Activated CD8-positive, alpha-beta memory T cell treated with anti-CD3 and anti-CD28 coated beads for 36 hours (primary cell): Measurements from ENCODE around the gene SLU7. TPM values are rescaled to one million over a fixed set of nuclear protein-coding genes. Genes with fewer than 3 reads are reported as not detected.

Experiments used
- CTCF ChIA-PET: fragments of 350-600 bp; sonication (Branson Sonifier 250); formaldehyde crosslinking; loops from one replicate; lab custom pipeline; 2021; ENCODE audit warnings: antibody characterized with exemption; lab: Charles Lee
- POLR2A ChIA-PET: fragments of 350-600 bp; sonication (Branson Sonifier 250); formaldehyde crosslinking; loops from one replicate; lab custom pipeline; 2021; ENCODE audit warnings: antibody characterized with exemption; lab: Charles Lee
- total RNA-seq, 2 experiments: library from RNA; stranded (reverse); gene quantifications; one replicate each; pipeline ENCODE4 v1.2.3, GENCODE V29; 2021

The SLU7 gene
- total RNA-seq, 2 experiments from 2014 or later = 37.8 to 42.0 TPM

DNA sequence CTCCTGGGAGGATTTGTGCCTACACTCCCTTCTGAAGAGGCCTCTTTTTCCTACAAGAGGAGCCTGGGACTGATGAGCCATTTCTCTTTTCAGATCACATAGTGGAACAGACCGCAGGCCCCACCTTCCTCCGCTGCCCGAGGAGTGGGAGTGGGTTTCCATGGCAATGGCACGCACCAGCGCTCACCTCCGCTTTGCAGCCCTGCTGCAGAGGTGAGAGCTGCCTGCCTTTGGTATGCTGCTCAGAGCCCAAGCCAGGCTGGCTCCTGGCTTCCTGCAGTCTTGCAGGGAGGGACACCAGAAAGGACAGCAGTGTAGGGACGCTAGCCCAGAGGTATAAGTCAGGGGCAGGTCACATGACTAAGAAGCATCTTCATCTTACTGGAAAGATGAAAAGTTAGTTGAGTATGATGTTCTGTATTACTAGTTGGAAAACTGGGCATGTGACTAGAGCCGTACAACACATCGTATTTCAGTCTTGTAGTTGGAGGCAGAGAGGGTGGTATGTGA lies 15.2 kb upstream of the SLU7 start:
- ChIA-PET CTCF (no interaction called here), POLR2A (no interaction called here)

DNA sequence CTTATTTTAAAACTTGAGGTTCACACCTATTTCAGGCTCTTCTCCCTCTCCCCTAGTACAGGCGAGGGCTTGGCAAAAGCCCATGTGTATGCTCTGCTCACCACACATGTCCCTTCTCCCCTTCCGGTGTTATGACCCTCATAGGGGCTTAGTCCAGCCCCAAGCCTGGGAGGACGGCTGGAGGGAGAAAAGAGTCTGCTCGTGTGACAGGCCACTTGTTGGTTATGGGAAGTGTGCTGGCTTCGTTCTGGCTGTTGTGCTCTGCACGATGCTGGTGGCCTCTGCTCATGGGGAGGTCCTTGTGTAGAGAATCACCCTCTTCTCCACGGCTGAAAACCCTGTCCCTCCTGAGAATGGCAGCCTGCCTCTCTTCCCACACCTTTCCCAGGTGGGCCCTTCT lies 13.9 kb upstream of the SLU7 start:
- CTCF ChIA-PET = interaction anchor here (0.6 kb wide), 1 partner anchor 13 kb away, joined by 3 read pairs; no protein-coding TSS in a partner anchor
- POLR2A ChIA-PET = no interaction called here

DNA sequence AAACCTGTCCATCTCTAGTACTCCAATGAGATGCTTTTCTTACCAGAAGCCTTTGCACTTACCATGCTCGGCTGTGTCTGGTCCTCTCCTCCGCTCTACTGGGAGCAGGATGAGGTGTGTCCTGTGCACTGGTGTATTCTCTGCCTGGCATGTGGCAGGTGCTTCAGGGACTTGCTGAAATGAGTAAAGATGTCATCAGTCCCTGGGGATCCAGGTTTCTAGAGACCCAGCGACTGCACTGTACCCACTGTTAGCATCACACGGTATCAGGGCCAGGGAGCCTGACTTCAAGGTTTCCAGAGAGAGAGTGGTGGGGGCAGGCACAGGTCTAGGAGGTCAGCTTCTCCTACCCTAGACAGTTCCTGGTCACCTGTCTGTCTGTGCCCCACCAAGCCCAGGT lies 13.3 kb upstream of the SLU7 start:
- CTCF ChIA-PET = no interaction called here
- POLR2A ChIA-PET = no interaction called here

GRCh38 chr5:160427607-160428006 lies 8.7 kb upstream of the SLU7 start:
- CTCF ChIA-PET = interaction anchor here (9.0 kb wide), 1 partner anchor 11 kb away, joined by 48 read pairs; no protein-coding TSS in a partner anchor
- POLR2A ChIA-PET = no interaction called here

DNA sequence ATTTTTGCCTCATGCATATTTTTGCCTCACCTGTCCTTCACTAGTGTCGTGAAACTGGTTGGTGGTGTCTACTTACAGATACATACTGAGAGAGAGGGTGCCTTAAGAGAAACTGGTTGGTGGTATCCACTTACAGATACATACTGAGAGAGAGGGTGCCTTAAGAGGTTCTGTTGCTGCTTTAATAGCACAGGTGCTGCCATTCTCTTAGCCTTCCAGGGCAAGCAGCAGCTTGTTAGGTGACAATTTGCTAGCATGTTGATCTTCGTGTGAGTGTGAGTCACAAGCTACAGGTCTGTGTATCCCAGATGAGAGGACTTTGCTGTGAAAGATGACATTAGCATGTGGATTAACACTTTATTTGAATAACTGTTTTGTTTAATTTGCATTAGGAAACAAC lies 4.2 kb upstream of the SLU7 start:
- POLR2A ChIA-PET = interaction anchor here (1.0 kb wide), 1 partner anchor 57 kb away, joined by 4 read pairs; no protein-coding TSS in a partner anchor

GRCh38 chr5:160421625-160422258 lies 2.9 kb upstream of the SLU7 start, which contains the start of gene PTTG1:
Gene PTTG1 (plus strand): TSS chr5:160421855. CDS start chr5:160422313, 458 bp downstream.
- CTCF ChIA-PET = interaction anchor here (1.6 to 9.0 kb wide), 2 partner anchors 17 to 42 kb away, joined by 3 to 48 read pairs; no protein-coding TSS in a partner anchor
- POLR2A ChIA-PET = interaction anchor here (0.6 to 1.8 kb wide), 5 partner anchors 16 to 58 kb away, joined by 3 to 6 read pairs (median 5); no protein-coding TSS in a partner anchor

More for the DNA sequence above, 4.2 kb upstream of the SLU7 start:
- CTCF ChIA-PET = interaction anchor here (1.5 to 9.0 kb wide), 3 partner anchors 15 to 83 kb away, joined by 3 to 48 read pairs (median 5); no protein-coding TSS in a partner anchor

- ChIA-PET POLR2A (interaction anchor here (0.6 kb wide), 1 partner anchor 198 kb away, joined by 4 read pairs; no protein-coding TSS in a partner anchor), CTCF (interaction anchor here (0.7 kb wide), 1 partner anchor 78 kb away, joined by 3 read pairs; no protein-coding TSS in a partner anchor)
These were observed 1.4 kb upstream of the SLU7 start for GRCh38 chr5:160420331-160420610.

DNA sequence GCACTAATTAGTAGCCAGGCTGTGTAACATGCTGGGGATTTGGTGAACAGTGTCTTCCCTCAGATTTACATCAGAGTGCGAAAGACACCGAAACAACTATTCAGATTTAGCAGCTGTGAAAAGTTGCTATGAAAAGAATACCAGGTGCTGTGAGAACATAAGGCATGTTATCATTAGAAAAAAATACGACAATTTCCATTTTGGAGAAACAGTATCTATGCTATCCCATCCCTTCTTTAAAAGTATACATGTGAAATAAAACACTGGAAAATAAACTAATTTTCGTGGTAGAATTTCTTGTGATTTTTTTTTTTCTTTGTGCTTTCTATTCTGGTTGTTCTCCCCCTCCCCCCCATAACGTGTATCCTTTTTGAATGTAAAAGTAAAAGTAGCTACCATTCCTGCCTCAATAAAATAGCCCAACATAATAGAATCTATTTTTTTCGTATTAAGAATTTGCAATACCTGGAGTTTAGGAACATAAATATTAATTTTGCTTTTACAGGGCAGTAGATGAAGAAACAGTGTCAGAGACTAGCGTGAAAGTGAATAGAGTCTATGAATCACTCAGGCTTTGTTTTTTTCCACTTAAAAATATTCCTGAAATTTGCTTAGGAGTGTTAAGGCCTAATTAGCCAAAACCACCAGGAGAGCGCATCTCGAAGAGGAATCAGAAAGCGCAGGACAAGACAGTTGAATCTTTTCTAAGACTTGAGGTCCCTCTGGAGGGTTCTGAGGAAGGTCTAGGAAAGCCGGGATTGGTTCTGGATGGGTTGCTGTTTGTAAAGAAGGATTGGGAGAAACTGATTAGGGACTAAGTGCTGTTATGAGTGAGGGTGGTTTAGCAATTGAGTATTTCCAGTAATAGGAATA lies 813 bp upstream of the SLU7 start:
- CTCF ChIA-PET = interaction anchor here (0.6 to 0.9 kb wide), 3 partner anchors 17 to 79 kb away, joined by 3 to 7 read pairs (median 4); no protein-coding TSS in a partner anchor
- POLR2A ChIA-PET = interaction anchor here (0.6 to 2.1 kb wide), 7 partner anchors 19 to 411 kb away, joined by 4 to 11 read pairs (median 7); partner anchors contain the start of gene TTC1

GRCh38 chr5:160399402-160400353 lies 19.2 kb downstream of the SLU7 start, which contains the start of gene FAM200C:
Gene FAM200C (minus strand): TSS chr5:160400054. CDS start chr5:160395490, 4,564 bp downstream.
- ChIA-PET CTCF (interaction anchor here (0.6 to 1.3 kb wide), 2 partner anchors 19 to 40 kb away, joined by 3 read pairs; no protein-coding TSS in a partner anchor), POLR2A (interaction anchor here (0.6 to 0.7 kb wide), 2 partner anchors 16 to 52 kb away, joined by 3 read pairs; no protein-coding TSS in a partner anchor)

- POLR2A ChIA-PET = no interaction called here
- CTCF ChIA-PET = interaction anchor here (0.6 kb wide), 1 partner anchor 582 kb away, joined by 3 read pairs; no protein-coding TSS in a partner anchor
These were observed 20.1 kb downstream of the SLU7 start for GRCh38 chr5:160398806-160399205.

- POLR2A ChIA-PET = no interaction called here
- CTCF ChIA-PET = no interaction called here
These were observed 21.4 kb downstream of the SLU7 start for GRCh38 chr5:160397492-160397891.

- POLR2A ChIA-PET = no interaction called here
- CTCF ChIA-PET = interaction anchor here (1.1 kb wide), 1 partner anchor 38 kb away, joined by 3 read pairs; no protein-coding TSS in a partner anchor
These were observed 23.8 kb downstream of the SLU7 start for GRCh38 chr5:160395111-160395510.

- ChIA-PET CTCF (interaction anchor here (0.6 to 2.7 kb wide), 9 partner anchors 12 to 978 kb away, joined by 3 to 7 read pairs (median 3); no protein-coding TSS in a partner anchor), POLR2A (interaction anchor here (0.6 kb wide), 1 partner anchor 24 kb away, joined by 3 read pairs; no protein-coding TSS in a partner anchor)
These were observed 27.8 kb downstream of the SLU7 start for GRCh38 chr5:160390787-160391696.

DNA sequence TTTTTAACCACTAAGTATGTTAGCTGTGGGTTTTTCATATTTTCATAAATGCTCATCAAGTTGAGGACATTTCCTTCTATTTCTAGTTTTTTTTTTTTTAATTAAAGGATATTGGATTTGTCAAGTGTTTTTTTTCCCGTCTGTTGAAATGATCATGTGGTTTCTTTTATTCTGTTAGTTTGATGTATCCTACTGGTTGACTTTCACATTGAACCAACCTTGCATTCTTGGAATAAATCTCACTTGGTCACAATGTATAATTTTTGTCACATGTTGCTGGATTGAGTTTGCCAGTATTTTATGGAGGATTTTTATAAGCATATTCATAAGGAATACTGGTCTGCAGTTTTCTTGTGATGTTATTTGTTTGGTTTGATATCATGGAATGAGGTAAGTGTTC lies 31.4 kb downstream of the SLU7 start:
- ChIA-PET POLR2A (no interaction called here), CTCF (no interaction called here)

DNA sequence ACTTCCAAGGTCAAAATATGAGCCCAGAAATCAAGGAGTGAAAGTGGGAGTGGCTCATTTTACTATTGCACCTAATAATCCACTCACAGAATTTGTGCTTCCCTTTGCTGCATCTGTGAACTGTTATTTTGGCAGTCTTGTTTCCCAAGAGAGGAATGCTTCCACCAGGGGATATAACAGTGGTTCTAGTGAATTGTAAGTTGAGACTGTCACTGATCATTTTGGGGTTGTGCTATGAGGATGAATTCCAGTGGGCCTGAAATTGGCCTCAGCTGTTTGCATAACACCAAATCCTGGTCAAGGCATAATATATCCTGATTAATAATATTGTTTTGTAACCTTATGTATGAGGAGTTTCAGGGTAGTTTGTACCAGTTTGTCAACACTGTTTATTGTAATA lies 33.4 kb downstream of the SLU7 start:
- CTCF ChIA-PET = no interaction called here

DNA sequence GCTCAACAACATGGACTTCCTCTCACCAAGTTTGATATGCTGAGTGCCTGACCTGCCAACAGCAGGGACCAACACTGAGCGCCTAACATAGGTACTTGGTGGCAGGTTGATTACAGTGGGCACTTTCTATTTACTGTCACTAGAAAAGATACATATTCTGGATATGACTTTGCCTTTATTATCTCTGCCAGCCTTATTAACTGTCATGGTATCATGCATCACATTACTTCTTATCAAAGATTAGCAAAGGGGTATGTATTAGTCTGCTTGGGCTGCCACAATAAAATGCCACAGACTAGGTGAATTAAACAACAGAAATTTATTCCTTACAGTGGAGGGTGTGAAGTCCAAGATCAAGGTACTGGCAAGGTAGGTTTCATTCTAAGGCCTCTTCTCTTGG lies 34.2 kb downstream of the SLU7 start:
- ChIA-PET POLR2A (no interaction called here), CTCF (no interaction called here)

More for the DNA sequence above, 33.4 kb downstream of the SLU7 start:
- POLR2A ChIA-PET = no interaction called here

GRCh38 chr5:160382346-160382745 lies 36.5 kb downstream of the SLU7 start:
- CTCF ChIA-PET = no interaction called here
- POLR2A ChIA-PET = no interaction called here
